Measurements from ENCODE around the gene PRSS57. TPM values are rescaled to one million over a fixed set of nuclear protein-coding genes. Genes with fewer than 3 reads are reported as not detected.

PRSS57 gene
- total and polyA plus RNA-seq, 2 of the 13 experiments (the other 11 are each of a cell fraction or from before 2014, with no cell fraction given) = 0.12 TPM; not detected in 1

DNA sequence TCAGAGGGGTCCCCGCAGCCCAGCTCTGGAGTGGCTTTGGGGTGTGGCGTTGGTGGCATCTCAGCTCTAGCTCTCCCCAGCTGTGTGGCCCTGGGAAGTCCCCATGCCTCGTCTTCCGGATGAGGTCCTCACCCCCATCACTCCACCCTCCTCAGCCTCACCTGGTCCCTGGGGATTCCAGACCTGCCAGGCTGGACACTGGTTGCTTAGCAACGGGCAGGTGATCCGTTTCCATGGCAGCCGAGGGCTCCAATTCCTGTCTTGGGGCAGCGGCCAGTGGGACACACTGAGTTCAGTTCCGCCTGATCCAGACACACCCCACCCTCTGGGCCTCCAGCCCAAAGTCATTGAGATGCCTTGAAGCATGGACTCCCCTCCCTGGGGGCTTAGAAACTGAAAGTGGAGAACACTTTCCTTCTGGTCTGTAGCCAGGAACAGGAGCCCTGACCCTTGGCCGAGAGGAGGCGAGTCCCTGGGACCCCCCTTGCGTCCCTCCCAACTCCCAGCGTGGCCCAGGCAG, 48.0 kb upstream of the PRSS57 start:
- POLR2A ChIA-PET = interaction anchor here (0.5 kb wide), 1 partner anchor 289 kb away, joined by 3 read pairs; no protein-coding TSS in a partner anchor
- Histone ChIP-seq H3K9ac (ENCODE audit: insufficient read depth, low read depth, low read length) (no peak overlapping the region), H2AFZ (ENCODE audit: low read length) (no peak overlapping the region), H3K4me3 (replicated peaks in 1 of 3; ENCODE audit: insufficient read depth in 1 of 3, low read depth in 2 of 3, low read length in 3 of 3) (no peak overlapping the region), H4K20me1 (ENCODE audit: insufficient read depth, low read length) (no peaks in the 10 kb centered on the region), H3K4me2 (ENCODE audit: low read depth, low read length) (no peak overlapping the region), H3K79me2 (ENCODE audit: insufficient read depth, low read length) (no peaks in the 10 kb centered on the region), H3K36me3 (replicated peaks in 1 of 2; ENCODE audit: control insufficient read depth in 1 of 2, insufficient read depth in 2 of 2, low read length in 2 of 2) (no peaks in the 10 kb centered on the region; a peak in 1 of 5 replicates), H3K27ac (ENCODE audit: extremely low read length, insufficient read depth, low read length) (peak overlapping the region; percentile 46), H3K27me3 (ENCODE audit: control insufficient read depth in 1 of 2, insufficient read depth in 2 of 2, low read length in 2 of 2) (no peaks in the 10 kb centered on the region), H3K9me3 (ENCODE audit: low read length) (no peaks in the 10 kb centered on the region), H3K4me1 (ENCODE audit: insufficient read depth, low read length) (peaks cover 51% of the 10 kb centered on the region)
- WGBS (ENCODE audit: low lambda C conversion rate) = 83% methylated on average over 9 of the region's 13 CpGs
- intact Hi-C loops (cut with micrococcal nuclease; ENCODE audit: unreplicated experiment) = no loop called here
- BruUV-seq (replicated peaks) = no TSS peak
- TF ChIP-seq ZBTB1 (CRISPR knock-in tag; IDR thresholded peaks at IDR 0.05; ENCODE audit: borderline replicate concordance) = no peak
- TF ChIP-seq, protein P1, sequence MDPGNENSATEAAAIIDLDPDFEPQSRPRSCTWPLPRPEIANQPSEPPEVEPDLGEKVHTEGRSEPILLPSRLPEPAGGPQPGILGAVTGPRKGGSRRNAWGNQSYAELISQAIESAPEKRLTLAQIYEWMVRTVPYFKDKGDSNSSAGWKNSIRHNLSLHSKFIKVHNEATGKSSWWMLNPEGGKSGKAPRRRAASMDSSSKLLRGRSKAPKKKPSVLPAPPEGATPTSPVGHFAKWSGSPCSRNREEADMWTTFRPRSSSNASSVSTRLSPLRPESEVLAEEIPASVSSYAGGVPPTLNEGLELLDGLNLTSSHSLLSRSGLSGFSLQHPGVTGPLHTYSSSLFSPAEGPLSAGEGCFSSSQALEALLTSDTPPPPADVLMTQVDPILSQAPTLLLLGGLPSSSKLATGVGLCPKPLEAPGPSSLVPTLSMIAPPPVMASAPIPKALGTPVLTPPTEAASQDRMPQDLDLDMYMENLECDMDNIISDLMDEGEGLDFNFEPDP (CRISPR knock-in tag; conservative IDR thresholded peaks at IDR 0.05) = 0 out of 2 replicates have a peak, but pooled peaks have one; percentile 8
- TF ChIP-seq RFX1 (IDR thresholded peaks at IDR 0.05) = peak; percentile 50; the same call in 1 of the 2 replicates
- TF ChIP-seq AGO1 (IDR thresholded peaks at IDR 0.05; ENCODE audit: low read depth, low read length, poor library complexity, severe bottlenecking) = peak; percentile 30
- DNase-seq (ENCODE audit: low spot score) = no peak
- ATAC-seq = no peak
- CTCF ChIA-PET (ENCODE audit: low intra/inter-chr PET ratio, low total read pairs) = no interaction called here
- FAIRE-seq = no peak
- in situ Hi-C loops (cut with HindIII; ENCODE audit: extremely low pct_ligation_motif_present, low pct_unique_long_range_greater_than_20kb) = no loop called here

DNA sequence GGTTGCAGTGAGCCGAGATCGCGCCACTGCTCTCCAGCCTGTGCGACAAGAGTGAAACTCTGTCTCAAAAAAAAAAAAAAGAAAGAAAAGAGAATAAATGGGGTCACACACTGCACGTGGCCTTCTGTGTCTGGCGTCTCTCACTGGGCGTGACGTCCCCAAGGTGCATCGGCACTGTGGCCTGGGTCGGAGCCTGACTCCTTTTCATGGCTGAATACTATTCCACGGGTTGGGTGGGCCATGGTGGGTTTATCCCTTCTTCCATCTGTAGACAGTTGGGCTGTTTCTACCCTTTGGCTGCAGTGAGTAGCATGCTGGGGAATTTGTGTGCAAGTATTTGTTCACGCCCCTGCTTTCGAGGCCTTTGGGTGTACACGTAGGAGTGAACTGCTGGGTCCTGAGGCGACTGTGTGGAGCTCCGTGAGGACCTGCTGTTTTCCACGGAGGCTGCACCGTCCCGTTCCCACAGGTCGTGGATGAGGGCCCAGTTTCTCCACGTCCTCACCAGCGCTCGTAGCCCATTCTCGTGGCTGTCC, 47.4 kb upstream of the PRSS57 start:
- DNase-seq (ENCODE audit: low spot score) (no peak), ATAC-seq (no peak), FAIRE-seq (no peak)
- ChIA-PET CTCF (ENCODE audit: low intra/inter-chr PET ratio, low total read pairs) (no interaction called here), POLR2A (interaction anchor here (0.5 to 1.3 kb wide), 2 partner anchors 62 to 290 kb away, joined by 3 to 4 read pairs; no protein-coding TSS in a partner anchor)
- H3K79me2 ChIP-seq (ENCODE audit: insufficient read depth, low read length) = no peaks in the 10 kb centered on the region
- no peak overlapping the region for H3K4me3 ChIP-seq (replicated peaks in 1 of 3; ENCODE audit: insufficient read depth in 1 of 3, low read depth in 2 of 3, low read length in 3 of 3)
- intact Hi-C loops (cut with micrococcal nuclease; ENCODE audit: unreplicated experiment) (no loop called here), in situ Hi-C loops (cut with HindIII; ENCODE audit: extremely low pct_ligation_motif_present, low pct_unique_long_range_greater_than_20kb) (no loop called here)
- H2AFZ ChIP-seq (ENCODE audit: low read length) = no peak overlapping the region
- H3K27me3 ChIP-seq (ENCODE audit: control insufficient read depth in 1 of 2, insufficient read depth in 2 of 2, low read length in 2 of 2) = no peaks in the 10 kb centered on the region
- TF ChIP-seq ZBTB7B (CRISPR knock-in tag; IDR thresholded peaks at IDR 0.05) (no peak), ZNF891 (CRISPR knock-in tag; IDR thresholded peaks at IDR 0.05) (no peak), RORA (CRISPR knock-in tag; IDR thresholded peaks at IDR 0.05) (no peak)
- TF ChIP-seq, protein P1 (CRISPR knock-in tag; conservative IDR thresholded peaks at IDR 0.05) = 0 out of 2 replicates have a peak, but pooled peaks have one; percentile 57
- H3K9ac ChIP-seq (ENCODE audit: insufficient read depth, low read depth, low read length) = no peak overlapping the region
- no peak overlapping the region for H3K27ac ChIP-seq (ENCODE audit: extremely low read length, insufficient read depth, low read length)
- H3K4me2 ChIP-seq (ENCODE audit: low read depth, low read length) = no peak overlapping the region
- H4K20me1 ChIP-seq (ENCODE audit: insufficient read depth, low read length) = no peaks in the 10 kb centered on the region
- H3K36me3 ChIP-seq (replicated peaks in 1 of 2; ENCODE audit: control insufficient read depth in 1 of 2, insufficient read depth in 2 of 2, low read length in 2 of 2) = no peaks in the 10 kb centered on the region
- peaks cover 57% of the 10 kb centered on the region for H3K4me1 ChIP-seq (ENCODE audit: insufficient read depth, low read length)
- 95% methylated on average over 21 of the region's 24 CpGs for WGBS (ENCODE audit: low lambda C conversion rate)
- BruUV-seq (replicated peaks) = no TSS peak
- H3K9me3 ChIP-seq (ENCODE audit: low read length) = no peaks in the 10 kb centered on the region

All from HepG2 (cell line).